Neural progenitor cell (in vitro differentiated cells): Measurements from ENCODE around the gene STXBP3. TPM values are rescaled to one million over a fixed set of nuclear protein-coding genes. Genes with fewer than 3 reads are reported as not detected.
A peak's percentile ranks its signal among the peaks of the same experiment; 100 is the strongest.

Experiments used
- DNase-seq: peaks from one replicate; pipeline ENCODE4 v3.0.0-alpha.2; 2016; ENCODE audit warnings: low spot score
- H2AFZ ChIP-seq: fragments of 200-600 bp; sonication (generic); replicated peaks from 2 replicates; pipeline ENCODE4 v1.6.1; 2016; ENCODE audit warnings: antibody characterized with exemption
- H3F3A ChIP-seq: fragments of 200-600 bp; sonication (generic); 2 replicates; pipeline ENCODE4 v1.6.1; 2016; ENCODE audit warnings: antibody characterized with exemption, low read depth
- H3K27ac ChIP-seq: fragments of 200-600 bp; sonication (generic); 2 replicates; pipeline ENCODE4 v1.5.1; 2016; ENCODE audit warnings: mild to moderate bottlenecking
- H3K27me3 ChIP-seq: fragments of 200-600 bp; sonication (generic); 2 replicates; pipeline ENCODE4 v1.6.1; 2016; ENCODE audit warnings: mild to moderate bottlenecking, moderate library complexity
- H3K36me3 ChIP-seq: fragments of 200-600 bp; sonication (generic); 2 replicates; pipeline ENCODE4 v1.5.1; 2016
- H3K4me1 ChIP-seq: fragments of 200-600 bp; sonication (generic); 2 replicates; pipeline ENCODE4 v1.6.1; 2016; ENCODE audit warnings: mixed run types
- H3K4me2 ChIP-seq: fragments of 200-600 bp; sonication (generic); 2 replicates; pipeline ENCODE4 v1.6.1; 2016
- H3K4me3 ChIP-seq: fragments of 200-600 bp; sonication (generic); 2 replicates; pipeline ENCODE4 v1.5.1; 2016
- H3K79me2 ChIP-seq: fragments of 200-600 bp; sonication (generic); 2 replicates; pipeline ENCODE4 v1.6.1; 2016; ENCODE audit warnings: low read depth
- H3K9ac ChIP-seq: fragments of 200-600 bp; sonication (generic); 2 replicates; pipeline ENCODE4 v1.6.1; 2016
- H3K9me3 ChIP-seq: fragments of 200-600 bp; sonication (generic); 2 replicates; pipeline ENCODE4 v1.5.1; 2016; ENCODE audit warnings: low read depth
- H4K20me1 ChIP-seq: fragments of 200-600 bp; sonication (generic); 2 replicates; pipeline ENCODE4 v1.6.1; 2016; ENCODE audit warnings: low read depth
- H3K27ac Mint-ChIP-seq: 3 replicates; pipeline ENCODE4 v1.8.0; 2021; ENCODE audit warnings: mixed read lengths
- H3K27me3 Mint-ChIP-seq: 2 replicates; pipeline ENCODE4 v1.8.0; 2022; ENCODE audit warnings: low read depth, mild to moderate bottlenecking, inconsistent platforms, moderate library complexity, mixed read lengths; ENCODE audit not compliant: insufficient read depth
- H3K36me3 Mint-ChIP-seq: 3 replicates; pipeline ENCODE4 v1.8.0; 2021; ENCODE audit warnings: mixed read lengths
- H3K4me1 Mint-ChIP-seq: 3 replicates; pipeline ENCODE4 v1.8.0; 2021; ENCODE audit warnings: mixed read lengths
- H3K4me3 Mint-ChIP-seq: 3 replicates; pipeline ENCODE4 v1.8.0; 2021; ENCODE audit warnings: mild to moderate bottlenecking, moderate library complexity, mixed read lengths
- H3K9me3 Mint-ChIP-seq: 3 replicates; pipeline ENCODE4 v1.8.0; 2020; ENCODE audit warnings: mixed read lengths
- EZH2 ChIP-seq: fragments of 200-600 bp; sonication (generic); IDR thresholded peaks from 2 replicates; pipeline ENCODE4 v1.6.1; 2017; ENCODE audit warnings: antibody characterized with exemption, mild to moderate bottlenecking, moderate library complexity
- EZH2phosphoT487 ChIP-seq: fragments of 200-600 bp; sonication (generic); IDR thresholded peaks from 2 replicates; pipeline ENCODE4 v1.6.1; 2017; ENCODE audit warnings: antibody characterized with exemption
- total RNA-seq: library from RNA; depleted of rRNA; stranded (reverse); fragments of >200 nt; gene quantifications from 2 replicates; pipeline ENCODE4 v1.2.3, GENCODE V29; 2015; ENCODE audit warnings: low replicate concordance
- TF ChIP-seq, protein P1 (sequence below): fragments of 200-600 bp; sonication (generic); IDR thresholded peaks from 2 replicates; pipeline ENCODE4 v1.5.1; 2017; ENCODE audit warnings: antibody characterized with exemption, mild to moderate bottlenecking

The STXBP3 gene
- total RNA-seq, 1 donor from 2014 or later = 89.8 TPM

DNA sequence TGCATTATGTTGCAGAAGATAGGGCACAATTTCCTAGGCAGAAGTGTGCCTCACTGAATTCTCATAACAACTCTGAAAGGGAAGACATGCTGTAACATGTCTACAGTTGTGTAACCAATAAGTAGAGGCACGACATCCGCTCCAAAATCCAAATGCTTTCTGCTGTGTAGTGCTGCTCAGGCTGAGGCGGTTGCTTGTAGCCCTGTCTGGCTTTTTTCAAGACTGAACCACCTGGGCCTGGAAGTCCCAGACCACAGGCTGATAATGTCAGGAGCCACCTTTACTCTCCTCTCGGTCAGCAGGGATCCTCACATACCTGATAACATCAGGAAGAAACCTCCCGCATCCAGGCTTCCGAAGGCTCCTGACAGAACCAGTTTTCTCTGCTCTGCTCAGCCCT, 99.5 kb downstream of the STXBP3 start:
- peak overlapping the region; percentile 45 for H2AFZ ChIP-seq

DNA sequence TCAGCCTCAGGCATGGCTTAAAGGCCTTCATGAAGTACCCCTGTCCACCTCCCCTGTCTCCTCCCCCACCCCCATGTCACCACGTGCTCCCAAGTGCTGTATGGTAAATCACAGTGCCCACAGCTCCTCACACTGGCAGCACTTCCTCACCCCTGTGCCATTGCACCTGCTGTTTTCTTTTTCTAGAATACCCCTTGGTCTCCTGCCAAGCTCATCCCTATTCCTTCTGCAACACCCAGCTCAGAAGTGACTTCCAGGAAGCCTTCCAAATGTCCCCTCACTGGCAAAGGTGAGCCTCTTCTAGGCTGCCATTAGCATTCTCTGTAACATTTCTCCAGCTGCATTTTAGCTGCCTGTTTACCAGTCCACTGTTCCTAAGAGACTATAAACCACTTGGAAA, 101.0 kb downstream of the STXBP3 start:
- Histone ChIP-seq H3K79me2 (no peaks in the 10 kb centered on the region), H3K9me3 (no peaks in the 10 kb centered on the region), H3K4me3 (no peak overlapping the region), H3K27ac (no peak overlapping the region), H3K36me3 (no peaks in the 10 kb centered on the region), H3F3A (no peaks in the 10 kb centered on the region), H3K4me1 (peaks cover 16% of the 10 kb centered on the region), H3K9ac (no peak overlapping the region), H3K4me2 (no peak overlapping the region), H2AFZ (no peak overlapping the region), H4K20me1 (no peaks in the 10 kb centered on the region), H3K27me3 (no peaks in the 10 kb centered on the region)
- Mint-ChIP-seq H3K9me3 (no peaks in the 10 kb centered on the region), H3K4me3 (no peak overlapping the region), H3K36me3 (no peaks in the 10 kb centered on the region), H3K27me3 (peaks cover 3% of the 10 kb centered on the region), H3K4me1 (peaks cover 4% of the 10 kb centered on the region), H3K27ac (peak overlapping the region; percentile 64)
- no peak for DNase-seq
- TF ChIP-seq, protein P1, sequence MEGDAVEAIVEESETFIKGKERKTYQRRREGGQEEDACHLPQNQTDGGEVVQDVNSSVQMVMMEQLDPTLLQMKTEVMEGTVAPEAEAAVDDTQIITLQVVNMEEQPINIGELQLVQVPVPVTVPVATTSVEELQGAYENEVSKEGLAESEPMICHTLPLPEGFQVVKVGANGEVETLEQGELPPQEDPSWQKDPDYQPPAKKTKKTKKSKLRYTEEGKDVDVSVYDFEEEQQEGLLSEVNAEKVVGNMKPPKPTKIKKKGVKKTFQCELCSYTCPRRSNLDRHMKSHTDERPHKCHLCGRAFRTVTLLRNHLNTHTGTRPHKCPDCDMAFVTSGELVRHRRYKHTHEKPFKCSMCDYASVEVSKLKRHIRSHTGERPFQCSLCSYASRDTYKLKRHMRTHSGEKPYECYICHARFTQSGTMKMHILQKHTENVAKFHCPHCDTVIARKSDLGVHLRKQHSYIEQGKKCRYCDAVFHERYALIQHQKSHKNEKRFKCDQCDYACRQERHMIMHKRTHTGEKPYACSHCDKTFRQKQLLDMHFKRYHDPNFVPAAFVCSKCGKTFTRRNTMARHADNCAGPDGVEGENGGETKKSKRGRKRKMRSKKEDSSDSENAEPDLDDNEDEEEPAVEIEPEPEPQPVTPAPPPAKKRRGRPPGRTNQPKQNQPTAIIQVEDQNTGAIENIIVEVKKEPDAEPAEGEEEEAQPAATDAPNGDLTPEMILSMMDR = no peak
- no peak for TF ChIP-seq EZH2phosphoT487
- TF ChIP-seq EZH2 = no peak

More for the DNA sequence above, 99.5 kb downstream of the STXBP3 start:
- H3K4me3 ChIP-seq = no peak overlapping the region
- no peak for DNase-seq
- no peak overlapping the region for H3K9ac ChIP-seq
- H3K27me3 ChIP-seq = no peaks in the 10 kb centered on the region
- TF ChIP-seq, protein P1 = no peak
- TF ChIP-seq EZH2 = no peak
- no peak for TF ChIP-seq EZH2phosphoT487
- Mint-ChIP-seq H3K4me3 (no peak overlapping the region), H3K4me1 (peaks cover 14% of the 10 kb centered on the region), H3K27me3 (peaks cover 3% of the 10 kb centered on the region), H3K9me3 (no peaks in the 10 kb centered on the region), H3K27ac (no peak overlapping the region), H3K36me3 (no peaks in the 10 kb centered on the region)
- H3K36me3 ChIP-seq = no peaks in the 10 kb centered on the region
- H3F3A ChIP-seq = no peaks in the 10 kb centered on the region
- no peaks in the 10 kb centered on the region for H3K9me3 ChIP-seq
- H4K20me1 ChIP-seq = no peaks in the 10 kb centered on the region
- H3K27ac ChIP-seq = no peak overlapping the region
- no peak overlapping the region for H3K4me2 ChIP-seq
- H3K79me2 ChIP-seq = no peaks in the 10 kb centered on the region
- peaks cover 28% of the 10 kb centered on the region for H3K4me1 ChIP-seq

DNA sequence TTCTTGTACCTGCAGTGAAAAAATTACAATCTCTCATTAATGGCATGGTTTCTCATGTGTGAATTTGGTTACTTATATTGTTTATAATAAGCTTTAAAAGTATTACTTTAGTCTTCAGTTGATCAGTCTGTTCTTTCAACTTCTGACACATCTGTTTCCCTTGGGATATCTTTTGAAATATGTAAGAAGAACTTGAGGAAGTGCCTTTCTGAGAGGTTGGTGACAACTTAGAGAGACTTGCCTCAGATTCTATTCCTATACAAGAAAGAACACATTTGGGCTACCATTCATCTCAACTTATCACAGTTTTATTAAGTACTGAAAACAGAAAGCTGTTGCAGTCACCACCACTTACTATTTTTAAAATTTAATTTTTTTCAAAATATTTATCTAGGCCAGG, 102.3 kb downstream of the STXBP3 start:
- Histone ChIP-seq H3K27me3 (no peaks in the 10 kb centered on the region), H3K9ac (no peak overlapping the region), H3K4me2 (no peak overlapping the region), H3K27ac (no peak overlapping the region), H3K79me2 (no peaks in the 10 kb centered on the region), H3K9me3 (no peaks in the 10 kb centered on the region), H3K4me1 (peaks cover 4% of the 10 kb centered on the region), H2AFZ (no peak overlapping the region), H3K4me3 (no peak overlapping the region), H3F3A (no peaks in the 10 kb centered on the region), H3K36me3 (no peaks in the 10 kb centered on the region), H4K20me1 (no peaks in the 10 kb centered on the region)
- no peak for DNase-seq
- no peaks in the 10 kb centered on the region for H3K4me1 Mint-ChIP-seq
- H3K27me3 Mint-ChIP-seq = peaks cover 3% of the 10 kb centered on the region
- H3K27ac Mint-ChIP-seq = no peak overlapping the region
- H3K4me3 Mint-ChIP-seq = no peak overlapping the region
- TF ChIP-seq, protein P1 = no peak
- TF ChIP-seq EZH2 = no peak
- TF ChIP-seq EZH2phosphoT487 = no peak
- no peaks in the 10 kb centered on the region for H3K9me3 Mint-ChIP-seq
- no peaks in the 10 kb centered on the region for H3K36me3 Mint-ChIP-seq
